Left ventricle myocardium inferior (tissue), 1 donor: Measurements from ENCODE around the gene GDPGP1. TPM values are rescaled to one million over a fixed set of nuclear protein-coding genes. Genes with fewer than 3 reads are reported as not detected.

Experiments
- DNase-seq: peaks from one replicate; pipeline ENCODE4 v3.0.0-alpha.2; 2020
- H3K27ac ChIP-seq: fragments of 200-600 bp; replicated peaks from 2 replicates; pipeline ENCODE4 v1.8.0; 2021
- H3K27me3 ChIP-seq: fragments of 200-600 bp; 2 replicates; pipeline ENCODE4 v1.8.0; 2021; ENCODE audit warnings: low read depth
- H3K36me3 ChIP-seq: fragments of 200-600 bp; 2 replicates; pipeline ENCODE4 v1.8.0; 2021
- H3K4me1 ChIP-seq: fragments of 200-600 bp; 2 replicates; pipeline ENCODE4 v1.8.0; 2021
- H3K4me3 ChIP-seq: fragments of 200-600 bp; 2 replicates; pipeline ENCODE4 v1.8.0; 2021; ENCODE audit warnings: mild to moderate bottlenecking, moderate library complexity
- H3K9me3 ChIP-seq: fragments of 200-600 bp; replicated peaks from 2 replicates; pipeline ENCODE4 v1.8.0; 2021
- intact Hi-C: fragments of 100-400 bp; cut with micrococcal nuclease; formaldehyde crosslinking; loops from one replicate; pipeline ENCODE4 v1.11.0; 2022
- total RNA-seq: library from RNA; stranded (reverse); fragmentation: NEBNext Ultra II Directional; extraction: Animal tissue kit (Norgen Biotek cat#: 25700); gene quantifications from one replicate; pipeline ENCODE4 v1.2.1, GENCODE V29; 2021
- TF ChIP-seq, protein P1 (sequence below): fragments of 200-600 bp; IDR thresholded peaks from 2 replicates; pipeline ENCODE4 v1.8.0; 2021; ENCODE audit warnings: antibody characterized with exemption, mild to moderate bottlenecking, borderline replicate concordance
- donor health status: DM: no; HTN: yes; CAD: no; lungs with severe emphysema.

GDPGP1 gene
- total RNA-seq, 1 donor from 2014 or later = 15.5 TPM

DNA sequence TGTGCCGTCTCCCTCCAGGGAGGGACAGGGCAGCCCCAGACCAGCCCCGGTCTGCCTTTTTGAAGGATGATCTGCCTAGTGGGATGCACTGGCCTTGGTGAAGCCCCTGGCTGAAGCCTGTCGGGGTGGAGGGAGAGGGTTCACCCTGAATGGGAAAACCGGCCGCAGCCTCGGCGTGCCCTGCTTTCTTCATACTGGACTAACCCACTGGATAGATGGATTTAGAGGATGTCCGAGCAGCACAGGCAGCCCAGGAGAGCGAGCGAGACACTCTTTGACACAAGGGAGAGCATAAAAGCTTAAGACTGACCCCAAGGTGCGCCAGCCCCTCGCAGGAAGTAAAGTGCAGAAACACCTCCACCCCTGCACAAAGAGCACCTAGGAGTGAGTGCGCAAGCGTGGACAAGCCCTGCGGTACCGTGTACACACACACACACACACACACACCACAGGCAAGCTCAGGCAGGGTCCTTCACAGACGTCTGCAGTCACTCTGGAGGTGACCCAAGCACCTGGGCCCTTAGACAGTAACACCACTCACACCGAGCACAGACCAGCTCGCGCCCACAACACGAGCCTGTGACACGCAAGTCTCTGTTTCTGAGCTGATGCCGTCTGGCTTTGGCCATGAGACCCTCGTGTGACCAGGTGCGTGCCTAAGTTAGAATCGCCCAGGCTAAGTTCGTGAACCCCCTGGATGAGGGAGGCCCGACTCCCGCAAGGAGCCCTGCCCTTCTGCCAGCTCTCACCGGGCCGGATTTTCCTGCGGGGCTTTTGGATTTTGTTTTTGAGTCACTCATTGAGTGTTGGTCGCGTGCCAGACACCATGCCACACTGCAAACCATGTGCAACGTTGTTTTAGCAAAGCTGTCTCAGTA lies 21.5 kb upstream of the GDPGP1 start:
- Histone ChIP-seq H3K27me3 (no peaks in the 10 kb centered on the region), H3K4me3 (no peak overlapping the region), H3K9me3 (no peaks in the 10 kb centered on the region), H3K4me1 (peaks cover 45% of the 10 kb centered on the region), H3K27ac (no peak overlapping the region), H3K36me3 (peaks cover 9% of the 10 kb centered on the region)
- intact Hi-C loops = no loop called here
- DNase-seq = no peak
- TF ChIP-seq, protein P1, sequence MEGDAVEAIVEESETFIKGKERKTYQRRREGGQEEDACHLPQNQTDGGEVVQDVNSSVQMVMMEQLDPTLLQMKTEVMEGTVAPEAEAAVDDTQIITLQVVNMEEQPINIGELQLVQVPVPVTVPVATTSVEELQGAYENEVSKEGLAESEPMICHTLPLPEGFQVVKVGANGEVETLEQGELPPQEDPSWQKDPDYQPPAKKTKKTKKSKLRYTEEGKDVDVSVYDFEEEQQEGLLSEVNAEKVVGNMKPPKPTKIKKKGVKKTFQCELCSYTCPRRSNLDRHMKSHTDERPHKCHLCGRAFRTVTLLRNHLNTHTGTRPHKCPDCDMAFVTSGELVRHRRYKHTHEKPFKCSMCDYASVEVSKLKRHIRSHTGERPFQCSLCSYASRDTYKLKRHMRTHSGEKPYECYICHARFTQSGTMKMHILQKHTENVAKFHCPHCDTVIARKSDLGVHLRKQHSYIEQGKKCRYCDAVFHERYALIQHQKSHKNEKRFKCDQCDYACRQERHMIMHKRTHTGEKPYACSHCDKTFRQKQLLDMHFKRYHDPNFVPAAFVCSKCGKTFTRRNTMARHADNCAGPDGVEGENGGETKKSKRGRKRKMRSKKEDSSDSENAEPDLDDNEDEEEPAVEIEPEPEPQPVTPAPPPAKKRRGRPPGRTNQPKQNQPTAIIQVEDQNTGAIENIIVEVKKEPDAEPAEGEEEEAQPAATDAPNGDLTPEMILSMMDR = no peak

GRCh38 chr15:90213122-90213817 lies 20.7 kb upstream of the GDPGP1 start:
- H3K4me3 ChIP-seq = no peak overlapping the region
- DNase-seq = no peak
- peaks cover 42% of the 10 kb centered on the region for H3K4me1 ChIP-seq
- no peaks in the 10 kb centered on the region for H3K9me3 ChIP-seq
- intact Hi-C loops = no loop called here
- TF ChIP-seq, protein P1 = no peak
- H3K36me3 ChIP-seq = peaks cover 17% of the 10 kb centered on the region
- H3K27me3 ChIP-seq = no peaks in the 10 kb centered on the region
- peak overlapping the region; percentile 19 for H3K27ac ChIP-seq

DNA sequence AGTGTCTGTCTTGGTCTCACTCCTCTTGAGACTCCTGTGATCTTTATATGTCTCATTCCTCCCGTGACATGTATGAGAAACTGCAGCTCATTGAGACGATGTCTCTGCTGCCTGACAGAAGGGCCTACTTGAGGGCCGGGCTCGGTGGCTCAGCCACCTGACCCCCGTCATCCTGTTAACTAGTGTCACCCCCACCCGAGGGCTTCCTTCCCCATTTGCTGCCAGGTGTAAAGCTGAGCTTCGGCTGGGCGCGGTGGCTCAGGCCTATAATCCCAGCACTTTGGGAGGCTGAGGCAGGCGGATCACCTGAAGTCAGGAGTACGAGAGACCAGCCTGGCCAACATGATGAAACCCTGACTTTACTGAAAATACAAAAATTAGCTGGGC lies 20.2 kb upstream of the GDPGP1 start:
- intact Hi-C loops = no loop called here
- TF ChIP-seq, protein P1 = no peak
- Histone ChIP-seq H3K36me3 (peaks cover 17% of the 10 kb centered on the region), H3K4me1 (peaks cover 42% of the 10 kb centered on the region), H3K9me3 (no peaks in the 10 kb centered on the region), H3K27me3 (no peaks in the 10 kb centered on the region), H3K27ac (peak overlapping the region; percentile 19), H3K4me3 (no peak overlapping the region)
- DNase-seq = no peak

DNA sequence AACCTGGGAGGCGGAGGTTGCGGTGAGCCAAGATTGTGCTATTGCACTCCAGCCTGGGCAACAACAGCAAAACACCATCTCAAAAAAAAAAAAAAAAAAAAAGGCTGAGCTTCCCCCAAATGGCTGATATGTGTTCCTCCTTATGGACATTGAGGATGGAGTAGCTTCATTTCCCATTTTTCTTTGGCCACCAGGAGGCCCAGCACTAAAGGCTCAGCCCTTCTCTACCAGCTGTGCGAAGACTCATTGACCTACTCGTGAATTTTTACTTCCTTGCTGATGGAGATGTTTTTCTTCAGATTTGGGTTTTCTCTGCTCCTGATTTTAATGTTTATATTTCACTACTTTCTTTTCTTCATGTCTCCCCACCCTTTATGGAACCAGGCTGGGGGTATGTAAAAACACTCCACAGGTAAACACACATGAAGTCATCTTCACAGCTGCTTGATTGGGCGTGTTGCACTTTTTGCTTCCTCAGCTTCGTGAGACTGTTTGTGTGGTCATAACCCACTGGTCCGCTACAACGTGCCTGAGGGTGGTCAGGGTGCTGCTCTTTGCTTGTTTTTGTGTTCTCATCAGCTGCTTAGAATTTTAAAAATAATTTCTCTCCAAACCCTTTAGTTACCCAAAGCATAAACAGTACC lies 19.3 kb upstream of the GDPGP1 start:
- H3K4me1 ChIP-seq = peaks cover 40% of the 10 kb centered on the region
- no peak overlapping the region for H3K4me3 ChIP-seq
- no peak overlapping the region for H3K27ac ChIP-seq
- DNase-seq = no peak
- peaks cover 17% of the 10 kb centered on the region for H3K36me3 ChIP-seq
- intact Hi-C loops = loop anchor here (5.0 kb wide), 1 partner anchor 52 kb away; no protein-coding TSS in a partner anchor
- TF ChIP-seq, protein P1 = peak; percentile 37
- H3K9me3 ChIP-seq = no peaks in the 10 kb centered on the region
- H3K27me3 ChIP-seq = no peaks in the 10 kb centered on the region

GRCh38 chr15:90217671-90218394 lies 16.2 kb upstream of the GDPGP1 start:
- Histone ChIP-seq H3K36me3 (peaks cover 27% of the 10 kb centered on the region), H3K4me3 (no peak overlapping the region), H3K27me3 (no peaks in the 10 kb centered on the region), H3K27ac (no peak overlapping the region), H3K9me3 (no peaks in the 10 kb centered on the region), H3K4me1 (peaks cover 22% of the 10 kb centered on the region)
- DNase-seq = no peak
- TF ChIP-seq, protein P1 = no peak
- intact Hi-C loops = loop anchor here (5.0 kb wide), 1 partner anchor 56 kb away; no protein-coding TSS in a partner anchor
